SU-DHL-6 (cell line): ENCODE data around the gene DGUOK.

ENCODE experiments used
- H2AFZ ChIP-seq: fragments of 200-600 bp; sonication (generic); 2 replicates; pipeline ENCODE4 v1.6.1; 2014; ENCODE audit warnings: low read depth, mild to moderate bottlenecking, moderate library complexity, mixed read lengths, antibody characterized with exemption, low read length; ENCODE audit not compliant: severe bottlenecking
- H3F3A ChIP-seq: fragments of 200-600 bp; shearing (Covaris generic); 2 replicates; pipeline ENCODE4 v1.6.0; 2016; ENCODE audit warnings: antibody characterized with exemption, mild to moderate bottlenecking; ENCODE audit not compliant: insufficient read depth
- H3K27ac ChIP-seq: fragments of 200-600 bp; sonication (generic); 2 replicates; pipeline ENCODE4 v1.5.1; 2016; ENCODE audit warnings: low read depth, mild to moderate bottlenecking, low read length, moderate library complexity, mixed read lengths
- H3K27me3 ChIP-seq: fragments of 200-600 bp; sonication (generic), shearing (Covaris generic); 2 replicates; pipeline ENCODE4 v1.6.0; 2014; ENCODE audit warnings: mild to moderate bottlenecking, low read length
- H3K36me3 ChIP-seq: fragments of 200-600 bp; sonication (generic); 2 replicates; pipeline ENCODE4 v1.6.1; 2014; ENCODE audit warnings: mild to moderate bottlenecking, low read length, mixed read lengths
- H3K4me2 ChIP-seq: fragments of 300-600, 200-600 bp; shearing (Covaris generic), sonication (generic); 2 replicates; pipeline ENCODE4 v1.6.0; 2014; ENCODE audit warnings: low read length, low read depth, mild to moderate bottlenecking; ENCODE audit not compliant: poor library complexity, severe bottlenecking
- H3K4me3 ChIP-seq: fragments of 200-600 bp; sonication (generic); 2 replicates; pipeline ENCODE4 v1.5.1; 2014; ENCODE audit warnings: antibody characterized with exemption, low read length, mild to moderate bottlenecking, mixed read lengths; ENCODE audit not compliant: insufficient read depth, poor library complexity, severe bottlenecking
- H3K79me2 ChIP-seq: fragments of 200-600 bp; sonication (generic); 2 replicates; pipeline ENCODE4 v1.6.1; 2014; ENCODE audit warnings: mild to moderate bottlenecking, low read length, moderate library complexity; ENCODE audit not compliant: insufficient read depth
- H3K9ac ChIP-seq: fragments of 200-600 bp; sonication (generic); 2 replicates; pipeline ENCODE4 v1.7.0; 2014; ENCODE audit warnings: mild to moderate bottlenecking, low read length
- H3K9me2 ChIP-seq: fragments of 200-600 bp; sonication (generic); replicated peaks from 2 replicates; pipeline ENCODE4 v1.6.1; 2014; ENCODE audit warnings: low read length; ENCODE audit not compliant: insufficient read depth
- H3K9me3 ChIP-seq: fragments of 200-600 bp; sonication (generic); 2 replicates; pipeline ENCODE4 v1.6.1; 2014; ENCODE audit warnings: low read length, mixed read lengths; ENCODE audit not compliant: insufficient read depth
- H4K20me1 ChIP-seq: fragments of 200-600 bp; sonication (generic); 2 replicates; pipeline ENCODE4 v1.6.1; 2014; ENCODE audit warnings: low read depth, mild to moderate bottlenecking, antibody characterized with exemption, low read length, moderate library complexity, mixed read lengths
- CTCF ChIP-seq: fragments of 200-600 bp; sonication (generic); IDR thresholded peaks from one replicate; pipeline ENCODE4 v1.5.1; 2017; ENCODE audit warnings: antibody characterized with exemption, mild to moderate bottlenecking, low read length, moderate library complexity; ENCODE audit not compliant: insufficient read depth, poor library complexity, severe bottlenecking
- EZH2phosphoT487 ChIP-seq: fragments of 200-600 bp; sonication (generic), shearing (Covaris generic); conservative IDR thresholded peaks from 2 replicates; pipeline ENCODE4 v1.6.1; 2018; ENCODE audit warnings: mild to moderate bottlenecking, antibody characterized with exemption, low read length, moderate library complexity, mixed read lengths

The DGUOK gene

GRCh38 chr2:73897934-73898333, 28.7 kb upstream of the DGUOK start:
- Histone ChIP-seq H4K20me1 (no peaks in the 10 kb centered on the region), H3K9ac (no peak overlapping the region), H3K79me2 (no peaks in the 10 kb centered on the region), H3K9me2 (no peaks in the 10 kb centered on the region), H3K9me3 (no peaks in the 10 kb centered on the region), H3K27ac (no peak overlapping the region), H3K36me3 (no peaks in the 10 kb centered on the region), H3F3A (no peaks in the 10 kb centered on the region), H3K4me2 (no peak overlapping the region), H2AFZ (no peak overlapping the region), H3K4me3 (no peak overlapping the region), H3K27me3 (no peaks in the 10 kb centered on the region)
- TF ChIP-seq CTCF, result no peak
- TF ChIP-seq EZH2phosphoT487, result no peak

- Histone ChIP-seq H4K20me1 (no peaks in the 10 kb centered on the region), H3K36me3 (no peaks in the 10 kb centered on the region), H2AFZ (no peak overlapping the region), H3K9ac (no peak overlapping the region), H3K27me3 (no peaks in the 10 kb centered on the region), H3K4me2 (no peak overlapping the region), H3K27ac (no peak overlapping the region), H3F3A (no peaks in the 10 kb centered on the region), H3K79me2 (no peaks in the 10 kb centered on the region), H3K9me2 (no peaks in the 10 kb centered on the region), H3K9me3 (no peaks in the 10 kb centered on the region), H3K4me3 (no peak overlapping the region)
- TF ChIP-seq CTCF (no peak), EZH2phosphoT487 (no peak)
These were observed 26.8 kb upstream of the DGUOK start for GRCh38 chr2:73899801-73900336.

GRCh38 chr2:73901143-73901542, 25.5 kb upstream of the DGUOK start:
- Histone ChIP-seq H3K4me3 (no peak overlapping the region), H3K27ac (no peak overlapping the region), H3K9ac (no peak overlapping the region), H3K4me2 (no peak overlapping the region), H3K27me3 (no peaks in the 10 kb centered on the region), H3K36me3 (no peaks in the 10 kb centered on the region), H3K79me2 (no peaks in the 10 kb centered on the region), H3F3A (no peaks in the 10 kb centered on the region), H2AFZ (no peak overlapping the region), H3K9me2 (no peaks in the 10 kb centered on the region), H4K20me1 (no peaks in the 10 kb centered on the region), H3K9me3 (no peaks in the 10 kb centered on the region)
- TF ChIP-seq EZH2phosphoT487, result no peak
- no peak for TF ChIP-seq CTCF
